GM13976 (cell line): ENCODE data around the gene CDC123.
"Not testable (repeated sequence)": the region's sequence is repeated elsewhere in the genome, so short reads cannot be mapped to it uniquely, and the experiment has no call there.

ENCODE experiments used
- DNase-seq: peaks from one replicate; pipeline ENCODE4 v3.0.0; 2012; ENCODE audit warnings: low spot score
- in situ Hi-C: fragments of 300-500 bp; cut with MboI; formaldehyde crosslinking; loops from one replicate; pipeline ENCODE4 v1.12.0; 2022; ENCODE audit warnings: low sequenced_read_pairs, mixed read lengths, inconsistent platforms; ENCODE audit not compliant: unreplicated experiment
- TF ChIP-seq, protein P1 (sequence below): IDR thresholded peaks from 2 replicates; pipeline ENCODE4 v1.5.1; 2012; ENCODE audit warnings: borderline replicate concordance, mild to moderate bottlenecking; ENCODE audit not compliant: insufficient read depth; ENCODE audit errors: extremely low read depth, missing control alignments, control extremely low read depth

The CDC123 gene

DNA sequence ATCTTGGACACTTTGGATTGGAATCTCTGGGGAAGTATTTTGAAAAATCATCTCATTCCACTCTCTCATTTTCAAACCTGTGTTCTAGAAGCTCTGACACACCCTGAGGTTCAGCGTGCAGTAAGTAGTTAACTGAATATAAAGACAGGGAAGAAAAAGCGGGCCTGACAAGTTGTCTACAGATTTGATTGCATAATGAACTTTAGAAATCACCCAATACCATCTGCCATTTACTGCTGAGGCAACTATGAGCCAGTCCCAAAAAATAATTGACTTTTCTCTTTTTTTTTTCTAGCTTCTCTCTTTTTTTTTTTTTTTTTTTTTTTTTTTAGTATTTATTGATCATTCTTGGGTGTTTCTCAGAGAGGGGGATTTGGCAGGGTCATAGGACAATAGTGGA lies 29.5 kb downstream of the CDC123 start:
- in situ Hi-C loops = no loop called here
- no peak for DNase-seq
- TF ChIP-seq, protein P1, sequence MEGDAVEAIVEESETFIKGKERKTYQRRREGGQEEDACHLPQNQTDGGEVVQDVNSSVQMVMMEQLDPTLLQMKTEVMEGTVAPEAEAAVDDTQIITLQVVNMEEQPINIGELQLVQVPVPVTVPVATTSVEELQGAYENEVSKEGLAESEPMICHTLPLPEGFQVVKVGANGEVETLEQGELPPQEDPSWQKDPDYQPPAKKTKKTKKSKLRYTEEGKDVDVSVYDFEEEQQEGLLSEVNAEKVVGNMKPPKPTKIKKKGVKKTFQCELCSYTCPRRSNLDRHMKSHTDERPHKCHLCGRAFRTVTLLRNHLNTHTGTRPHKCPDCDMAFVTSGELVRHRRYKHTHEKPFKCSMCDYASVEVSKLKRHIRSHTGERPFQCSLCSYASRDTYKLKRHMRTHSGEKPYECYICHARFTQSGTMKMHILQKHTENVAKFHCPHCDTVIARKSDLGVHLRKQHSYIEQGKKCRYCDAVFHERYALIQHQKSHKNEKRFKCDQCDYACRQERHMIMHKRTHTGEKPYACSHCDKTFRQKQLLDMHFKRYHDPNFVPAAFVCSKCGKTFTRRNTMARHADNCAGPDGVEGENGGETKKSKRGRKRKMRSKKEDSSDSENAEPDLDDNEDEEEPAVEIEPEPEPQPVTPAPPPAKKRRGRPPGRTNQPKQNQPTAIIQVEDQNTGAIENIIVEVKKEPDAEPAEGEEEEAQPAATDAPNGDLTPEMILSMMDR = no peak

DNA sequence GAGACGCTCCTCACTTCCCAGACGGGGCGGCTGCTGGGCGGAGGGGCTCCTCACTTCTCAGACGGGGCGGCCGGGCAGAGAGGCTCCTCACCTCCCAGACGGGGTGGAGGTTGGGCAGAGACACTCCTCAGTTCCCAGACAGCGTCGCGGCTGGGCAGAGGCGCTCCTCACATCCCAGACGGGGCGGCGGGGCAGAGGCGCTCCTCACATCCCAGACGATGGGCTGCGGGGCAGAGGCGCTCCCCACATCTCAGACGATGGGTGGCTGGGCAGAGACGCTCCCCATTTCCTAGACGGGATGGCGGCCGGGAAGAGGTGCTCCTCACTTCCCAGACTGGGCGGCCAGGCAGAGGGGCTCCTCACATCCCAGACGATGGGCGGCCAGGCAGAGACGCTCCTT lies 30.4 kb downstream of the CDC123 start:
- in situ Hi-C loops, DNase-seq: not testable (repeated sequence)

DNA sequence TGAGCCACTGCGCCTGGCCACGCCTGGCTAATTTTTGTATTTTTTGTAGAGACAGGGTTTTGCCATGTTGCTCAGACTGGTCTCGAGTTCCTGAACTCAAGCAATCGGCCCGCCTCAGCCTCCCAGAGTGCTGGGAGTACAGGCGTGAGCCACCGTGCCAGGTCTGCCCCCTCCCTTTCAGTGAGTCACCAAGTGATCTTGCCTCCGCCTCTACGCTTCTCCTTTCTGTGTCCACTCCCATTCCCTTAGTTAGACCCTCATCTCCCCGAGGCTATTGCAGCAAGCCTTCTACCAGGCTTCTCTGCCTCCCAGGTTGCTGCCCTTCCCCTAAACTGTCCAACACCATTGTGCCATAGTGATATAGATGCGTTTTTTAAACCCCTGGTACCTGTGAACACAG lies 32.9 kb downstream of the CDC123 start:
- TF ChIP-seq, protein P1 = no peak
- in situ Hi-C loops = no loop called here
- no peak for DNase-seq

DNA sequence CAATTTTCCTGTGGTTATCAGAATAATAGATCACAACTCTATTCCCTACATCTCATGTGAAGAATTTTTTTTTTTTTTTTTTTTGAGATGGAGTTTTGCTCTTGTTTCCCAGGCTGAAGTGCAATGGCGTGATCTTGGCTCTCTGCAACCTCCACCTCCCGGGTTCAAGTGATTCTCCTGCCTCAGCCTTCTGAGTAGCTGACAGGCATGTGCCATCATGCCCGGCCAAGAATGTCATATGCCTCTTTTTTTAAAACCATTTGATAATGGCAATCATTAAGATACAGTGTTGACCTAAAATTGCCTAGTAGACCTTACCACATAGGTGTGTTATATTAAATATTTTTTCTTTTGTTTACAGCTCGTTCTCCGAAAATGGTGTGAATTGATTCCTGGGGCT lies 38.7 kb downstream of the CDC123 start:
- DNase-seq, in situ Hi-C loops: not testable (repeated sequence)

DNA sequence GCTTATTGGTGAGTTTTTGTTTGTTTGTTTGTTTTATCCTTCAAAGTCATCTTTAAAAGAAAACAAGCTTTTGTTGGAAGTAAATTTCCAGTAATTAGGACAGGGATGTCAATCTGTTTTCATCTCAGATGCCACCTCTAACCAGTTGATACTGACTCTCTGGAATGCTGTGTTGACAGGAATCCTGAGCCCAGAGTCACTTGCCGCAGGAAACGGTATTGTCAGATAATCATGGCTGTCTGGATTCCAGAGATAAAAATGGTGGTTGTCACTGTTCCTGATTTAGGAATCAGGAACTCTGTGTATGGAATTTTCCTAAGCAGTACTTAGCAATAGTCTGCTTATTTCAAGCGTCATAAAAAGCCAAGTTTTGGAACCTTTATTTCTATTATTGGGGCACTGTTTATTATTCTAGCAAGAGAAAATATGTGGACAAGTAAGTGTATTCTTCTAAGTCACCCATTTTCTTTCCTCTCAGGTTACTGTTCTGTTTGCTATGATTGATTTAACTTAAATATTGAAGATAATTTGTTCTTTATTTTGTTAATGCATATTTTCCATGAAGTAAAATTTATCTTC lies 39.2 kb downstream of the CDC123 start:
- TF ChIP-seq, protein P1 = no peak
- in situ Hi-C loops = no loop called here
- no peak for DNase-seq

DNA sequence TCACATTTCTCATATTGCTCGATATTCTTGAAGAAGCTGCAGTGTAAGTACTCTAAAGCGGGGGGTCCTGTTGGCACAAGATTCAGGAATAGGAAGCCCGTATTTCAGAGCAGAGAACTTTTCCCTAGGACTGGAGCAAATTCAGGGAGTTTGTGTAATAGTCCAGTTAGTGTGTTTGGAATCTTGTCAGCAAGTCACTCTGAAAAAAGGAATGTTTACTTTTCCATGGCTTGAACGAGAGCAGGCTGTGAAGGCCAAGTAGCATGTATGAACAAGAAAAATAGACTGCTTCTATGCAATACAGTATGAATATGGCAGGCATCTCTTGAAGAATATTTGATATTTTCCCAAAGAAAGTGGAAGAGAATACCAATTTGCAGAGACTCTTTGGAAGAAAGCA lies 39.8 kb downstream of the CDC123 start:
- in situ Hi-C loops = no loop called here
- TF ChIP-seq, protein P1 = no peak
- no peak for DNase-seq

DNA sequence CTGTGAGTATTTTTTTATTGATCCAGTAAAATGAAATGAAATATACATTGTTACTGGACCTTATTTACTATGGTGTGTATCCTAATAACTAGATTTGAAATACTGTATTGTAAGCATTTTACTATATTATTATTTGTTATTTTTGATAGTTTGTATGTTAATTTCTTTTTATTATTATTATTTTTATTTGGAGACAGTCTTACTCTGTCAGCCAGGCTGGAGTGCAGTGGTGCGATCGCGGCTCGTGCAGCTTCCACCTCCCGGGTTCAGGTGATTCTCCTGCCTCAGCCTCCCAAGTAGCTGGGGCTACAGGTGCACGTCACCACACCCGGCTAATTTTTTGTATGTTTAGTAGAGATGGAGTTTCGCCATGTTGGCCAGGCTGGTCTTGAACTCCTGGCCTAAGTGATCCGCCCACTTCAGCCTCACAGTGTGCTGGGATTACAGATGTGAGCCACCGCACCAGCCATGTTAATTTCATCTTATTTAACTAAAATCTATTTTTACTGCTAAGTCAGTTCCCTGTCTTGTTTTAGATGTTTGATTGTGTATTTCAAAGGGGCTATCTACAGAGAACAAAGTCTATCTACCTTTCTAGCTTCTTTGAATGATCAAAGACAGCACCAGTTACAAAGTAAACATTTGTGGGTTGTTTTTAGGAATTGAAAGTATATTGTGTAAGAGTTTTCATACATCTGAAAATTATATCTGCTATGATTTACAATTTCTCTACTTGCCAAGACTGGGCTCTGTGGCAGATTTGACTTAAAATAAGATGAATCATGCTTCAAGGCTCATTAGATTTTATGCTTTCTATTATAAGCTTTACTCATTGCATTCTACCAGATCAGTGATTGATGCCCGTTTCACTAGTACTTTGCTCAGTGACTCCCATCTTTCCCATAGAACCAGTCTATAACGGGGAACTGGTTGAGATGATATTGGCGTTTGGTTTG lies 41.6 kb downstream of the CDC123 start:
- TF ChIP-seq, protein P1 = no peak
- DNase-seq = no peak
- in situ Hi-C loops = no loop called here

DNA sequence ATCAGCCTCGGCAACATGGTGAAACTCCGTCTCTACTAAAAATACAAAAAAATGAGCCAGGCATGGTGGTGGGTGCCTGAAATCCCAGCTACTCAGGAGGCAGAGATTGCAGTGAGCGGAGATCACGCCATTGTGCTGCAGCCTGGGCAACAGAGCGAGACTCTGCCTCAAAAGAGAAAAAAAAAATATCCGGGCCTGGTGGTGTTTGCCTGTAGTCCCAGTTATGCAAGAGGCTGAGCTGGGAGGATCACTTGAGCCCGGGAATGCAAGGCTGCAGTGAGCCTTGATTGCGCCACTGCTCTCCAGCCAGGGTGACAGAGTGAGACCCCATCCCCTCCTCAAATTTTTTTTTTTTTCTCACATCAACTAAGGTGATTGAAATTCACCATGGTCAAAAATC lies 42.8 kb downstream of the CDC123 start:
- TF ChIP-seq, protein P1 = no peak
- no peak for DNase-seq
- in situ Hi-C loops = no loop called here
